GM03348 (cell line): ENCODE results near the gene RAB26.
"Not testable (repeated sequence)": the region's sequence is repeated elsewhere in the genome, so short reads cannot be mapped to it uniquely, and the experiment has no call there.

Experiments
- DNase-seq: peaks from one replicate; pipeline ENCODE4 v3.0.0; 2012; ENCODE audit warnings: low spot score

Gene RAB26

GRCh38 chr16:2147981-2148671 is at the start of gene RAB26:
Gene RAB26 (plus strand): TSS chr16:2148625. CDS start chr16:2148784, 159 bp downstream.
- peak; percentile 81 for DNase-seq

GRCh38 chr16:2101581-2101980 is 46.8 kb upstream of the RAB26 start:
- DNase-seq: not testable (repeated sequence)

- no peak for DNase-seq
Observed at GRCh38 chr16:2102471-2102870, 46.0 kb upstream of the RAB26 start.

DNA sequence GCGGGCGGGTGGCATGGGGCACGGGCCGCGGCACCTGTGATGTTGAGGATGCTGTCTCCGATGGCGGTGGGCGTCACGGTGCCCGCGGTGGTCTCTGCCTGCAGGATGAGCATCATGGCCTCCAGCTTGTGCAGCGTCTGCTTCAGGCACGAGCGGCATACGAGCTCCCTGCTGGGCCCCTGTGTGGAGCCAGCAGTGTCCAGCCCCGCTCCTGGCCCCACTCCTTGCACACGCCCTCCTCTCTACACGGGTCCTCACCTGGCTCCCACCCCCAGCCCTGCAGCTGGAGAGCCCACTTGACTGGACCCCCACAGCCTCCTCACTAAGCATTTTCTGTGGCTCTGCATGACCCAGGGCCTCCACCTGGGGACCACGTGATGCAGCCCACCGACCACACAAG is 44.0 kb upstream of the RAB26 start:
- not testable (repeated sequence) for DNase-seq

GRCh38 chr16:2105291-2105690 is 43.1 kb upstream of the RAB26 start:
- DNase-seq: not testable (repeated sequence)

- not testable (repeated sequence) for DNase-seq
Observed at GRCh38 chr16:2105769-2106168, 42.7 kb upstream of the RAB26 start.

GRCh38 chr16:2106211-2106610 is 42.2 kb upstream of the RAB26 start:
- DNase-seq: not testable (repeated sequence)

GRCh38 chr16:2107121-2107790 is 41.2 kb upstream of the RAB26 start:
- DNase-seq: peak; percentile 65

DNA sequence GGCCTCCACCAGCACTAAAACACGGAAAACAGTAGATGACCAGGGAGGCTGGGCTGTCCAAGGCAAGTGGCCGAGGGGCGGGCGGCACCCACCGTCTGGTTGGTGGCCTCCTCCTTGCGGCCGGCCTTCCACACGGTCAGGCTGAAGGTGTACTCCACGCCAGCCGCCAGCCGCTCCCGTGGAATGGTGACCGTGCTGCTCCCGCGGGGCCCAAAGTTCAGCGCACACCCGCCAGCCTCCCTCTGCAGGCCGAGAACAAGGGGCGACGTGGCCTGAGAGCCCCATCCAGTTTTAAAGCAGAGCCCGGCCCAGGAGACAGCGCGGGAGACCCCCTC is 40.7 kb upstream of the RAB26 start:
- DNase-seq: not testable (repeated sequence)

DNA sequence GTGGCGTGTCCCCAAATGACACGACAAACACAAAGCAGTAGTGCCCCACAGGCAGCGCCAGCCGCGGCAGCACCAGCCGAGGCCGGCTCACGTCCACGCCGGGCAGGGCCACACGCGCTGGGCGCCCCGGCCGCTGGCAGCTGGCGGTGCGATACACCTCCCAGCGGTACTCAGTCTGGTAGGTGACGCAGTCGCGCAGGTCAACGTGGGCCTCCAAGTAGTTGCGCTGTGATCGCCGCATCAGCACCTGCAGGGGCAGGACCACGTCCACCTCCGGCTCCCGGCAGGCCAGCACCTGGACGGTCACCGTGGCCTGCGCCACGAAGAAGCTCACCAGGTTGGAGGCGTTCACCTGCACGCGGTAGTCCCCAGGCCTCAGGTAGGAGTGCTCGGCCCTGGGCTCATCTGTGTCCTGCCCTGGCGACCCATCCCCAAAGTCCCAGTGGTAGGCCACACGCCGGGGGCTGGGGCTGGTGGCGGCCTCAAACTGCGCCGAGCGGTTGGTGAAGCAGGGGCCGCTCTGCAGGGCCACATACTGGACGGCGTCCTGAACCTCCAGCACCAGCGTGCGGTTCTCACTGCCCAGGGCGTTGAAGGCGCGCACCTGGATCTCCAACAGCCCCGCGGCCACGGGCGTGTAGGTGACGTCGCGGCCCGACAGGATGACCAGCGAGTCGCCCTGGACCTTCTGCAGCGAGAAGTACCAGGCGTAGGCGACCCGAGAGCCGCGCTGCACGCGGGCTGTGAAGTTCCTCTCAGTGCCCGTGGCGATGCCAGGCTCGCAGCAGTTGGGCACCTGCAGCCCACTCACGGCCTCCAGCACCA is 39.8 kb upstream of the RAB26 start:
- not testable (repeated sequence) for DNase-seq

DNA sequence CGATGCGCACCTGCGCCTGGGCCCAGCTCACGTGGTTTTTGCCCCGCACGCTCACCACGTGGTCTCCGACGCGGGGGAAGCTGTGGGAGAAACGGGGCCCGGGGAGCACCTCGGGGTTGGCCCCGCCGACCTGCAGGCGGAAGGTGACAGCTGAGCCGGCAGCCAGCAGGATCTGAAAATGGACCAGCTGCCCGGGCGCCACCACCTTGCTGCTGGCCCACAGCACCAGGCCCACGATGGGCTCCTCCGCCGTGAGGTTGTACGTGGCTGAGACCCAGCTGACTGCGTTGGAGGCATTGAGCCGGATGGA is 39.2 kb upstream of the RAB26 start:
- not testable (repeated sequence) for DNase-seq

DNA sequence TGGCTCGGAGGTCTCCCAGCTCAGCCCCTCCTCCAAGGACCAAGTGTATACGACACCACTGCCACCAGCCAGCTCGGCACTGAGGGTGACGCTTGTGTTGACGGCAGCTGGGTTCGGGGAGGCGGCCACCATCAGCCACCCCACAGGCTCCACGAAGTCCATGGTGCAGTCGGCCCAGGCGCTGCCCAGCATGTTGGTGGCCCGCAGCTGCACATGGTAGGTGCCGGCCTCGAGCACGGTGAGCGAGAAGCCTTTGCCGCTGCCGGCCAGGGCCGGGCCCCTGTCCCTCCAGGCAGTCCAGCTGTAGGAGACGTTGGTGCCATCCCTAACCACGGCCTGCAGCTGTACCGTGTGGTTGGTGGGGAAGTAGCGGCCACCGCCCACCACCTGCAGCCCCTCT is 38.6 kb upstream of the RAB26 start:
- DNase-seq: not testable (repeated sequence)

- not testable (repeated sequence) for DNase-seq
Observed at GRCh38 chr16:2110332-2111008, 38.0 kb upstream of the RAB26 start.

DNA sequence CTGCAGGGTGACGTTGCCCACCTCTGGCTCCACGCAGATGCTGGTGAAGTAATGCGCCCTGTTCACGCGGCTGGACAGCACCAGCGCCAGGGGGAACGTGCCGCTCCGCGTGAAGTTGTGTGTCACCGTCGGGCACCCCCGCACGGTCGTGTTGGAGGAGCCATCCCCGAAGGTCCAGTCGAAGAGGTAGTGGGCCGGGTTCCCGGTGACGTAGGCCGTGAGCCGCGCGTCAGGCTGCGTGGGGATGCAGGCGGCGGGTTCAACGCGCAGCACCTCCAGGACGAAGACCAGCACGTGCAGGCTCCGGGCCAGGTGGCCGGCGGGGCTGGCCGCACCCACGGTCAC is 37.4 kb upstream of the RAB26 start:
- DNase-seq: not testable (repeated sequence)

DNA sequence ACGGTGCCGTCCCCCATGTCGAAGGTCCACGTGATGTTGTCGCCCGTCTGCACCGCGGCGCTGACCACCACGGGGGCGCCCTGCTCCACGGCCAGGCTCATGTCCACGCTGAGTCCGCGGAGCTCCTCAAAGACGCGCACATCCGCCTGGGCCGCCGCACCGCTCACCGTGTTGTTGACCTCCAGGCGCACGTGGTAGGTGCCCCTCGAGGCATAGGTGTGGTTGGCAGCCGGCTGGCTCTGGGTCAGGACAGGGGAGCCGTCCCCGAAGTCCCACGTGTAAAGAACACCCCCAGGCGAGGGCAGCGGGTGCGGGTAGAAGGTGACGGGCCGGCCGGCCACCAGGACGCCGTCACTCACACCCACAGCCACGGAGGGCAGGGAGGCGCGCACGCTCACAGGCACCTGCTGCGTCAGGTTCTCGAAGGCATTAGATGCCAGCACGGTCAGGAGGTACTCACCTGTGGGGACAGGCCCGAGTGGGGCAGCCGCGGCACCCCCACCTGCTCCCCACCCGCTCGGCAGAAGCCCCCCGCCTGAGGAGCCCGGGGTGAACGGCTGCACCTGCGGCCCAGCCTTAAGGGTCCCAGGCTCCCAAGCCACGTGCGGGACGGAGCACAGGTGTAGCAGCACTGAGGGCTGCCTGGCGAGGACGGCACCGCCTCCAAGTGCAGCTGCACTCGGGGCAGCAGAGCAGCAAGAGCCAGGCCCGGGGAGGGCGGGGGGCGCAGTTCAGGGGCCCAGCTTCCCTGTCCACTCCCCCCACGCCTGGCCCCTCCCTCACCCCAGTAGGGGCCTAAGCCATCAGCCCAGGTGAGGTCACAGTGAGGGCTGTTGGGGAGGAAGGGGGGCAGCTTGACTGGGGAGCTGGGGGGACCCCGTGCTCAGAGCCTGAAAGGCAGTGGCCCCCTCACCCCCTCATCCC is 36.8 kb upstream of the RAB26 start:
- not testable (repeated sequence) for DNase-seq

DNA sequence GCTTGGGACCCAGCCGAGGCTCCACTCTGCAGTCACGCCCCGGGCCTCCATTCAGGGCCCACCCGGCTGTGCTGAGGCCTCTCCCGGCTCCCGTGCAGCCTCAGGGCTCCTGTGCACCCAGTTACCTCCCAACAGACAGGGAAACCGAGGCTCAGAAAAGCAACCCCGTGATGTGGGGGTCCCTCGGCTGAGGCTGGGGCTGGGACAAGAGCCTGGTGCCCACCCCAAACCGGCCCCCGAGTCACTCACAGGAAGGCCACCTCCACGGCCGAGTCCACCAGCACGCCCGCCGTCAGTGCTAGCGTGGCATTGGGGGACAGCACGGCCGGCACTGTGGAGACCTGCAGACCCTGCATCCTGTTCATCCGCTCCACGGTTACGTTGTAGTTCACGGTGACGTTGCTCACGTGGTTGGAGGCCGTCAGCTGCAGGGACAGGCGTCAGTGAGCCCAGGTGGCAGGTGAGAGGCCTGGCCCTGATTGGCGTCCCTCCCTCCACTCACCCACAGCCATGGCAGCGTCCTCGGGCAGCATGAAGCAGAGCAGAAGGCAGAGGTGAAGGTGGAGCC is 35.8 kb upstream of the RAB26 start:
- DNase-seq: not testable (repeated sequence)

DNA sequence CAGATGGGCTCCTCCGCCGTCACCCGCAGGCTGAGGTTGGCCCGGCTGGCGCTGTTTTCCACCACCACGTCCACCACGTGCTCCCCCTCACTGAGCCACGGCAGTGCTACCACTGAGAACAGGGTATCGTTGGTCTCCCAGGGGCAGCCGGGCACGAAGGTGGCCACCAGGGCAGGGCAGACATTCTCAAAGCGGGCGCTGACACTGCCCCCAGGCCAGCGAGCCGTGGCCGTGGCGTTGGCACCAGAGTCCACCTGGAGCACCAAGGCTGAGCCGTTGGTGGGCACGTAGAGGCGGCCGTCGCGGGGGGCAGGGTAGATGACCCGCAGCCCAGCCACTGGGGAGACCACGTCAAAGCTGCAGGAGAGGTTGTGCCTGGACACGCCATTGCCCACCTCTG is 34.2 kb upstream of the RAB26 start:
- not testable (repeated sequence) for DNase-seq

DNA sequence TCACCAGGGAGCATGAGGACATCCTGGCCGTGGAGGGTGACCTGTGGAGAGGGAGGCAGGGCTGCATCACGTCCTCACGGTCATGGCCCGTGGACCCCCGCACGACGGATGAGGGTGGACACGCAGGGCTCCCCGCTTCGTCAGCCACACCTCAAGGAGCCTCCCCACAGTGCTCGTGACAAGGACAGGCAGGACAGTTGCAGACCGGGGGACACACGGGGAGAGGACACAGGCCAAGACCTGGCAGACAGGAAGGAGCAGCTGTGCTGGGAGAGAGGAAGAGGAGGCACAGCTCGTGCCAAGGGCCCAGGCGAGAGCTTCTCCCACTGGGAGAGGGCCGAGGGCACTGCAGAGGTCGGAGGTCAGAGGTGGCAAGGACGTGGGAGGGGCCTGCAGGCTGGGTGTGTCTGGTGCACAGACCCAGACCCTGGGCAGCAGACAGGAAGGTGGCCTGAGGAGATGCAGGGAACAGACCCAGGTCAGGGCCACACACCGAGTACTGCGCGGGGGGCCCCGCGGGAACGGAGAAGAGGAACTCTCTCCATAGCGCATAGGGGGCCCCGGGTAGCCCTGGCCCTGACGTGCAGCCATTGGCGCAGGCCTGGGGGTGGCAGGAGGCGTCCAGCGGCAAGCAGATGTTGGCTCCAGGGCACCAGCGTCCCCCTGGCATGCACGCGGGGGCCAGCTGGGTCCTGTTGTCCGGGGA is 33.4 kb upstream of the RAB26 start:
- not testable (repeated sequence) for DNase-seq

GRCh38 chr16:2115591-2115973 is 32.8 kb upstream of the RAB26 start:
- DNase-seq: no peak

GRCh38 chr16:2116428-2116827 is 32.0 kb upstream of the RAB26 start:
- not testable (repeated sequence) for DNase-seq
